ENCODE results near the gene KSR1. TPM values are rescaled to one million over a fixed set of nuclear protein-coding genes. Genes with fewer than 3 reads are reported as not detected.

KSR1 gene
- total and polyA plus RNA-seq, 2 experiments from 2014 or later = 7.8 to 53.2 TPM

DNA sequence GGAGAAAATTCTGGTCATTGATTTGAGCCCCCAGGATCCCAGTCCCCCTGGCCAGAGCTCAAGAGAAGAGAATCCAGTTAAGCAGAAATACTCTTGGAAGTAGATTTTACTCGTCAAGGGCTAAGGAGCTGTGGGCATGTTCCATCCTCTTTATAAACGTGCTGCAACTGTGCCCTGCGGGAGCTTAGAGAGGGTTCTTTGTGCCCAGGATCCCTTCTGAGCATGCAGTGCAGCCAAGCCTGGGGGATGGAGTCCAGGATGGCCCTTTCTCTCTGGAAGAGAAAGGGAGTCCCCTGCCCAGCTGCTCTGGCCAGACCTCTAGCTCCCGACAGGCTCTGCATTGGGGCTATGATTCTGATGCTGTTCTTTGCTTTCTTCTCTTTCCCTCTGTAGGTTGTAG lies 165.3 kb downstream of the KSR1 start:
- peaks cover 36% of the 10 kb centered on the region for H3K36me3 Mint-ChIP-seq (ENCODE audit: low read depth)
- peaks cover 3% of the 10 kb centered on the region for H3K27me3 Mint-ChIP-seq (ENCODE audit: insufficient read depth, low read depth, poor library complexity)
- no peak overlapping the region for H3K4me3 ChIP-seq
- TF ChIP-seq, protein P1, sequence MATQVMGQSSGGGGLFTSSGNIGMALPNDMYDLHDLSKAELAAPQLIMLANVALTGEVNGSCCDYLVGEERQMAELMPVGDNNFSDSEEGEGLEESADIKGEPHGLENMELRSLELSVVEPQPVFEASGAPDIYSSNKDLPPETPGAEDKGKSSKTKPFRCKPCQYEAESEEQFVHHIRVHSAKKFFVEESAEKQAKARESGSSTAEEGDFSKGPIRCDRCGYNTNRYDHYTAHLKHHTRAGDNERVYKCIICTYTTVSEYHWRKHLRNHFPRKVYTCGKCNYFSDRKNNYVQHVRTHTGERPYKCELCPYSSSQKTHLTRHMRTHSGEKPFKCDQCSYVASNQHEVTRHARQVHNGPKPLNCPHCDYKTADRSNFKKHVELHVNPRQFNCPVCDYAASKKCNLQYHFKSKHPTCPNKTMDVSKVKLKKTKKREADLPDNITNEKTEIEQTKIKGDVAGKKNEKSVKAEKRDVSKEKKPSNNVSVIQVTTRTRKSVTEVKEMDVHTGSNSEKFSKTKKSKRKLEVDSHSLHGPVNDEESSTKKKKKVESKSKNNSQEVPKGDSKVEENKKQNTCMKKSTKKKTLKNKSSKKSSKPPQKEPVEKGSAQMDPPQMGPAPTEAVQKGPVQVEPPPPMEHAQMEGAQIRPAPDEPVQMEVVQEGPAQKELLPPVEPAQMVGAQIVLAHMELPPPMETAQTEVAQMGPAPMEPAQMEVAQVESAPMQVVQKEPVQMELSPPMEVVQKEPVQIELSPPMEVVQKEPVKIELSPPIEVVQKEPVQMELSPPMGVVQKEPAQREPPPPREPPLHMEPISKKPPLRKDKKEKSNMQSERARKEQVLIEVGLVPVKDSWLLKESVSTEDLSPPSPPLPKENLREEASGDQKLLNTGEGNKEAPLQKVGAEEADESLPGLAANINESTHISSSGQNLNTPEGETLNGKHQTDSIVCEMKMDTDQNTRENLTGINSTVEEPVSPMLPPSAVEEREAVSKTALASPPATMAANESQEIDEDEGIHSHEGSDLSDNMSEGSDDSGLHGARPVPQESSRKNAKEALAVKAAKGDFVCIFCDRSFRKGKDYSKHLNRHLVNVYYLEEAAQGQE (IDR thresholded peaks at IDR 0.05; ENCODE audit: unreplicated experiment) = no peak
- TF ChIP-seq NANOG (IDR thresholded peaks at IDR 0.05; ENCODE audit: borderline replicate concordance) (no peak), EZH2 (IDR thresholded peaks at IDR 0.05; ENCODE audit: low read depth, unreplicated experiment) (no peak), ZNF331 (CRISPR knock-in tag; IDR thresholded peaks at IDR 0.05; ENCODE audit: low read depth) (no peak), STAT1 (IDR thresholded peaks at IDR 0.05; ENCODE audit: unreplicated experiment) (no peak), ZNF114 (CRISPR knock-in tag; IDR thresholded peaks at IDR 0.05) (no peak), EZH2phosphoT487 (IDR thresholded peaks at IDR 0.05; ENCODE audit: unreplicated experiment) (no peak), JUNB (IDR thresholded peaks at IDR 0.05; ENCODE audit: unreplicated experiment) (no peak), POLR2AphosphoS5 (IDR thresholded peaks at IDR 0.05; ENCODE audit: low read depth) (no peak), ETS1 (IDR thresholded peaks at IDR 0.05) (no peak), CREB1 (CRISPR knock-in tag; IDR thresholded peaks at IDR 0.05; ENCODE audit: low read depth) (no peak)
- TF ChIP-seq, protein P2, sequence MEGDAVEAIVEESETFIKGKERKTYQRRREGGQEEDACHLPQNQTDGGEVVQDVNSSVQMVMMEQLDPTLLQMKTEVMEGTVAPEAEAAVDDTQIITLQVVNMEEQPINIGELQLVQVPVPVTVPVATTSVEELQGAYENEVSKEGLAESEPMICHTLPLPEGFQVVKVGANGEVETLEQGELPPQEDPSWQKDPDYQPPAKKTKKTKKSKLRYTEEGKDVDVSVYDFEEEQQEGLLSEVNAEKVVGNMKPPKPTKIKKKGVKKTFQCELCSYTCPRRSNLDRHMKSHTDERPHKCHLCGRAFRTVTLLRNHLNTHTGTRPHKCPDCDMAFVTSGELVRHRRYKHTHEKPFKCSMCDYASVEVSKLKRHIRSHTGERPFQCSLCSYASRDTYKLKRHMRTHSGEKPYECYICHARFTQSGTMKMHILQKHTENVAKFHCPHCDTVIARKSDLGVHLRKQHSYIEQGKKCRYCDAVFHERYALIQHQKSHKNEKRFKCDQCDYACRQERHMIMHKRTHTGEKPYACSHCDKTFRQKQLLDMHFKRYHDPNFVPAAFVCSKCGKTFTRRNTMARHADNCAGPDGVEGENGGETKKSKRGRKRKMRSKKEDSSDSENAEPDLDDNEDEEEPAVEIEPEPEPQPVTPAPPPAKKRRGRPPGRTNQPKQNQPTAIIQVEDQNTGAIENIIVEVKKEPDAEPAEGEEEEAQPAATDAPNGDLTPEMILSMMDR (conservative IDR thresholded peaks at IDR 0.05; ENCODE audit: low read depth in 2 of 2) = no peak
- TF ChIP-seq, protein P3, sequence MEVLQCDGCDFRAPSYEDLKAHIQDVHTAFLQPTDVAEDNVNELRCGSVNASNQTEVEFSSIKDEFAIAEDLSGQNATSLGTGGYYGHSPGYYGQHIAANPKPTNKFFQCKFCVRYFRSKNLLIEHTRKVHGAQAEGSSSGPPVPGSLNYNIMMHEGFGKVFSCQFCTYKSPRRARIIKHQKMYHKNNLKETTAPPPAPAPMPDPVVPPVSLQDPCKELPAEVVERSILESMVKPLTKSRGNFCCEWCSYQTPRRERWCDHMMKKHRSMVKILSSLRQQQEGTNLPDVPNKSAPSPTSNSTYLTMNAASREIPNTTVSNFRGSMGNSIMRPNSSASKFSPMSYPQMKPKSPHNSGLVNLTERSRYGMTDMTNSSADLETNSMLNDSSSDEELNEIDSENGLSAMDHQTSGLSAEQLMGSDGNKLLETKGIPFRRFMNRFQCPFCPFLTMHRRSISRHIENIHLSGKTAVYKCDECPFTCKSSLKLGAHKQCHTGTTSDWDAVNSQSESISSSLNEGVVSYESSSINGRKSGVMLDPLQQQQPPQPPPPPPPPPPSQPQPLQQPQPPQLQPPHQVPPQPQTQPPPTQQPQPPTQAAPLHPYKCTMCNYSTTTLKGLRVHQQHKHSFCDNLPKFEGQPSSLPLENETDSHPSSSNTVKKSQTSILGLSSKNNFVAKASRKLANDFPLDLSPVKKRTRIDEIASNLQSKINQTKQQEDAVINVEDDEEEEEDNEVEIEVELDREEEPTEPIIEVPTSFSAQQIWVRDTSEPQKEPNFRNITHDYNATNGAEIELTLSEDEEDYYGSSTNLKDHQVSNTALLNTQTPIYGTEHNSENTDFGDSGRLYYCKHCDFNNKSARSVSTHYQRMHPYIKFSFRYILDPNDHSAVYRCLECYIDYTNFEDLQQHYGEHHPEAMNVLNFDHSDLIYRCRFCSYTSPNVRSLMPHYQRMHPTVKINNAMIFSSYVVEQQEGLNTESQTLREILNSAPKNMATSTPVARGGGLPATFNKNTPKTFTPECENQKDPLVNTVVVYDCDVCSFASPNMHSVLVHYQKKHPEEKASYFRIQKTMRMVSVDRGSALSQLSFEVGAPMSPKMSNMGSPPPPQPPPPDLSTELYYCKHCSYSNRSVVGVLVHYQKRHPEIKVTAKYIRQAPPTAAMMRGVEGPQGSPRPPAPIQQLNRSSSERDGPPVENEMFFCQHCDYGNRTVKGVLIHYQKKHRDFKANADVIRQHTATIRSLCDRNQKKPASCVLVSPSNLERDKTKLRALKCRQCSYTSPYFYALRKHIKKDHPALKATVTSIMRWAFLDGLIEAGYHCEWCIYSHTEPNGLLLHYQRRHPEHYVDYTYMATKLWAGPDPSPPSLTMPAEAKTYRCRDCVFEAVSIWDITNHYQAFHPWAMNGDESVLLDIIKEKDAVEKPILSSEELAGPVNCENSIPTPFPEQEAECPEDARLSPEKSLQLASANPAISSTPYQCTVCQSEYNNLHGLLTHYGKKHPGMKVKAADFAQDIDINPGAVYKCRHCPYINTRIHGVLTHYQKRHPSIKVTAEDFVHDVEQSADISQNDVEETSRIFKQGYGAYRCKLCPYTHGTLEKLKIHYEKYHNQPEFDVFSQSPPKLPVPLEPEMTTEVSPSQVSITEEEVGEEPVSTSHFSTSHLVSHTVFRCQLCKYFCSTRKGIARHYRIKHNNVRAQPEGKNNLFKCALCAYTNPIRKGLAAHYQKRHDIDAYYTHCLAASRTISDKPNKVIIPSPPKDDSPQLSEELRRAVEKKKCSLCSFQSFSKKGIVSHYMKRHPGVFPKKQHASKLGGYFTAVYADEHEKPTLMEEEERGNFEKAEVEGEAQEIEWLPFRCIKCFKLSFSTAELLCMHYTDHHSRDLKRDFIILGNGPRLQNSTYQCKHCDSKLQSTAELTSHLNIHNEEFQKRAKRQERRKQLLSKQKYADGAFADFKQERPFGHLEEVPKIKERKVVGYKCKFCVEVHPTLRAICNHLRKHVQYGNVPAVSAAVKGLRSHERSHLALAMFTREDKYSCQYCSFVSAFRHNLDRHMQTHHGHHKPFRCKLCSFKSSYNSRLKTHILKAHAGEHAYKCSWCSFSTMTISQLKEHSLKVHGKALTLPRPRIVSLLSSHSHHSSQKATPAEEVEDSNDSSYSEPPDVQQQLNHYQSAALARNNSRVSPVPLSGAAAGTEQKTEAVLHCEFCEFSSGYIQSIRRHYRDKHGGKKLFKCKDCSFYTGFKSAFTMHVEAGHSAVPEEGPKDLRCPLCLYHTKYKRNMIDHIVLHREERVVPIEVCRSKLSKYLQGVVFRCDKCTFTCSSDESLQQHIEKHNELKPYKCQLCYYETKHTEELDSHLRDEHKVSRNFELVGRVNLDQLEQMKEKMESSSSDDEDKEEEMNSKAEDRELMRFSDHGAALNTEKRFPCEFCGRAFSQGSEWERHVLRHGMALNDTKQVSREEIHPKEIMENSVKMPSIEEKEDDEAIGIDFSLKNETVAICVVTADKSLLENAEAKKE (CRISPR knock-in tag; IDR thresholded peaks at IDR 0.05) = no peak
- no peaks in the 10 kb centered on the region for H3K4me1 ChIP-seq (ENCODE audit: insufficient read depth)
- no peak overlapping the region for H3K27ac ChIP-seq (ENCODE audit: low read depth)
- ATAC-seq (no peak), DNase-seq (ENCODE audit: low spot score) (no peak)
- H3K79me2 ChIP-seq (replicated peaks; ENCODE audit: insufficient read depth) = no peaks in the 10 kb centered on the region
- no peaks in the 10 kb centered on the region for H4K20me1 ChIP-seq (replicated peaks; ENCODE audit: insufficient read depth)
- H3K4me3 Mint-ChIP-seq = no peak overlapping the region
- no peak overlapping the region for H3K4me2 ChIP-seq
- H3K9me3 Mint-ChIP-seq = 0 out of 3 replicates have a peak, but pooled peaks cover 2% of the 10 kb centered on the region
- no peak overlapping the region for H2AFZ ChIP-seq
- no peaks in the 10 kb centered on the region for H3K9me2 ChIP-seq (ENCODE audit: insufficient read depth)
- peaks cover 7% of the 10 kb centered on the region; the same call in 1 of the 2 replicates for H3K36me3 ChIP-seq (ENCODE audit: insufficient read depth)
- H3F3A ChIP-seq (replicated peaks; ENCODE audit: low read depth) = no peaks in the 10 kb centered on the region
- no peak overlapping the region for H3K27ac Mint-ChIP-seq
- no peaks in the 10 kb centered on the region for H3K27me3 ChIP-seq (ENCODE audit: insufficient read depth)
- no peaks in the 10 kb centered on the region for H3K4me1 Mint-ChIP-seq
